ENCODE results near the gene HINT1.
"Not testable (repeated sequence)": the region's sequence is repeated elsewhere in the genome, so short reads cannot be mapped to it uniquely, and the experiment has no call there.

Gene HINT1

GRCh38 chr5:131165119-131165727 is at the start of gene HINT1:
Gene HINT1 (minus strand): TSS chr5:131165256. CDS start chr5:131165205, 51 bp downstream.
- no peak for FAIRE-seq

- FAIRE-seq = no peak
Measured at GRCh38 chr5:131214609-131215227, 49.7 kb upstream of the HINT1 start.

- FAIRE-seq = no peak
Measured at GRCh38 chr5:131212471-131213021, 47.5 kb upstream of the HINT1 start.

GRCh38 chr5:131211669-131212068 is 46.6 kb upstream of the HINT1 start:
- FAIRE-seq = no peak

GRCh38 chr5:131210151-131210510 is 45.1 kb upstream of the HINT1 start:
- FAIRE-seq = no peak

GRCh38 chr5:131209506-131210150 is 44.6 kb upstream of the HINT1 start:
- no peak for FAIRE-seq

- no peak for FAIRE-seq
Measured at GRCh38 chr5:131209175-131209505, 44.1 kb upstream of the HINT1 start.

GRCh38 chr5:131206772-131207171 is 41.7 kb upstream of the HINT1 start:
- no peak for FAIRE-seq

- no peak for FAIRE-seq
Measured at GRCh38 chr5:131206061-131206460, 41.0 kb upstream of the HINT1 start.

- FAIRE-seq = no peak
Measured at GRCh38 chr5:131204964-131205363, 39.9 kb upstream of the HINT1 start.

GRCh38 chr5:131200560-131200959 is 35.5 kb upstream of the HINT1 start:
- FAIRE-seq = no peak

- FAIRE-seq = no peak
Measured at GRCh38 chr5:131198625-131199024, 33.6 kb upstream of the HINT1 start.

- FAIRE-seq = no peak
Measured at GRCh38 chr5:131196331-131196730, 31.3 kb upstream of the HINT1 start.

- FAIRE-seq = no peak
Measured at GRCh38 chr5:131195696-131196095, 30.6 kb upstream of the HINT1 start.

GRCh38 chr5:131194725-131195124 is 29.7 kb upstream of the HINT1 start:
- FAIRE-seq = no peak

GRCh38 chr5:131193897-131194296 is 28.8 kb upstream of the HINT1 start:
- not testable (repeated sequence) for FAIRE-seq

GRCh38 chr5:131193106-131193505 is 28.1 kb upstream of the HINT1 start:
- FAIRE-seq = peak; percentile 92

GRCh38 chr5:131186561-131187256 is 21.7 kb upstream of the HINT1 start:
- no peak for FAIRE-seq

GRCh38 chr5:131185523-131186104 is 20.6 kb upstream of the HINT1 start:
- no peak for FAIRE-seq

- no peak for FAIRE-seq
Measured at GRCh38 chr5:131182839-131183238, 17.8 kb upstream of the HINT1 start.

- no peak for FAIRE-seq
Measured at GRCh38 chr5:131180407-131180806, 15.4 kb upstream of the HINT1 start.

GRCh38 chr5:131171276-131171810 is 6.3 kb upstream of the HINT1 start:
- no peak for FAIRE-seq

Measured in TTC549 (cell line).